IPS-11a (cell line): ENCODE results near the gene ADAMTS2.

Experiments
- H3K4me3 ChIP-seq: one replicate; pipeline ENCODE4 v1.5.1; 2013; ENCODE audit warnings: low read depth, low read length, control low read depth

The ADAMTS2 gene

DNA sequence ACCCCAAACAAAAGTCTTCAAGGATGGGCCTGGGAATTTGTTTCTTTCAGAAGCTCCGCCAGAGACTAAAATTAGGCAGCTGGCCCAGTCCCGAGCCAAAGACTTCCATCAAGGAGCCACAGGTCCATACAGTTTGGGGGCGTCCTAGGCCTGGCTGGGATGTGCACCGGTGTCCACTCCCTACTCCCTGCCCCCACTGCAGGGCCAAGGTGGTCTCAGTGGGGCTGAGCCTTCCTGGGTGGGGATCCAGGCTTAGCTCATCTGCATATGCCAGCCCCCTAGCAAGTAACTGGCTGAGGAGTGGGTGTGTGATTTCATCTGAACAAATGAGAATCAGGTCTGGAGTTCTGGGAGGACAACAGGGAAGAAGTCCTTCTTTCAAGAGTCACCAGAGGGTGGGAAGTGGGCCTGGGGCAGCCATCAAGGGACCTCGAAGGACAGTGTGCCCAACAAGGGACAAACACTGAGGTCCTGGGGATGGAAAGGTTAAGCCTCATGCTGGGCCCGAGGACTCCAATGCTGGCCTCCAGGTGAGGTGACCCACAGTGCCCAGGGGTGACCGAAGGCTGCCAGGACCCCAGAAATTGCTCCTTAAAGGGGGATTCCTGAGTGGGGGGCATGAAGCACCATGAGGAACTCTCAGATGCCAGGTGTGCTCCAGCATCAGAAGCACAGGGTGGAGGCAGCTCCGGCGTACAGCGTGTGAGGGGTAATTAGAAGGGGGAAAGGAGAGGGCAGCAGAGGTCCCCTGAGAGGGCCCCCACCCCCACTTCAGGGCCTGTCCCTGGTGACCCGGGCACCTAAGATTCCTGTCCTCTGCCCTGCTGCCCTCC is 193.8 kb downstream of the ADAMTS2 start:
- no peak overlapping the region for H3K4me3 ChIP-seq

DNA sequence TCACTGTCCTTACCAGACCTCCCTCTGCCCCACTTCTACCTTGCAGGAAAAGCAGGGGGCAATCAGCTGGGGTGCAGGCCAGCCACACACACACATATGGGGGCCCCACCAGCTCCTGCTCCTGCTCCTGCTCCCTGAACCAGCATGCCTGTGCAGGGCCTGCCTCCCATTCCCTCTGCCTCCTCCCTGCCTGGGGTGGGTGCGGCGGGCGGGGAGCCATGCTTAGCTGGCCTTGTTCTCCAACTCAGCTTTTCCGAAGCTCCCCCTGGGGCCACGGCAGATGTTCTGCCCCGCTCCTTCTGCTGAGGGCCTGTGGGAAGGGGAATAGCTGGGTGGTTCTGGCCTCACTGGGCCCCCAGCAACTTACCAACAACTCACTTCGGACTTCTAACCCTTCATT is 195.2 kb downstream of the ADAMTS2 start:
- no peak overlapping the region for H3K4me3 ChIP-seq

DNA sequence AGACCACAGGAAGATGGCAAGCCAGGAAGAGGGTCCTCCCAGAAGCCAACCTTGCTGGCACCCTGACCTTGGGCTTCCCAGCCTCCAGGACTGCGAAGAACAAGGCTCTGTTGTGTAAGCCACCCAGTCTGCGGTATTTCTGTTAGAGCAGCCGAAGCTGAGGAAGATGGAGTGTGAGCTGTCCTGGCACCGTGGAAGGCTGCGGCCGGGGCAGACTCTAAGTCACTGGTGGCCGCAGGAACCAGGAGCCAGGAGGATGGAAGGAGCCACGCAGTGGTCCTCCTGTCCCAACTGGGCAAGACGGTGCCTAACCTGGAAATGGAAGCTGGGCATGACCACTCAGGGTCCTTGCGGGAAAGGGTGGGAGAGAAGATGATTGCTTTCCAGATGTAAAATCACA is 196.0 kb downstream of the ADAMTS2 start:
- no peak overlapping the region for H3K4me3 ChIP-seq

DNA sequence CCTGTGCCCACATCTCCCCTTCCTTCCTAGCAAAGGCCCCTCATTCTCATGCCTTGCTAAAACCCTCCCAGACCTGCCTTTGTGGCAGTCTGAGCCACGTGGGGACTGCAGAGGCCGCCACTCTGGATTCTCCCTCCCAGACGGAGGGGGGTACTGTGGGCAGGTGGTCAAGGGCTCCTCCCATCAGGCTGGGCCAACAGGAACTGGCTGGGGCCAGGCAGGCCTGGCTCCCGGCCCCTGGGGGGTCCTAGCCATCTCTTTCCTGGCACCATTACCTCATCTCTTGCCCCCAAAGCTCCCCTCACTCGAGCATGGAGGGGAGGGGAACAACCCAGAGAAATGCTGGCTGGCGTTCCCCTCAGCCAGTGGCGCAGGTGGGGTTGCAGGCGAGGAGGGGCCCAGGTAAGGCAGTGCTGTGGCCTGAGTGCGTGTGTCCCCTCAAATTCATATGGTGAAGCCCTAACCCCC is 196.5 kb downstream of the ADAMTS2 start:
- no peak overlapping the region for H3K4me3 ChIP-seq

DNA sequence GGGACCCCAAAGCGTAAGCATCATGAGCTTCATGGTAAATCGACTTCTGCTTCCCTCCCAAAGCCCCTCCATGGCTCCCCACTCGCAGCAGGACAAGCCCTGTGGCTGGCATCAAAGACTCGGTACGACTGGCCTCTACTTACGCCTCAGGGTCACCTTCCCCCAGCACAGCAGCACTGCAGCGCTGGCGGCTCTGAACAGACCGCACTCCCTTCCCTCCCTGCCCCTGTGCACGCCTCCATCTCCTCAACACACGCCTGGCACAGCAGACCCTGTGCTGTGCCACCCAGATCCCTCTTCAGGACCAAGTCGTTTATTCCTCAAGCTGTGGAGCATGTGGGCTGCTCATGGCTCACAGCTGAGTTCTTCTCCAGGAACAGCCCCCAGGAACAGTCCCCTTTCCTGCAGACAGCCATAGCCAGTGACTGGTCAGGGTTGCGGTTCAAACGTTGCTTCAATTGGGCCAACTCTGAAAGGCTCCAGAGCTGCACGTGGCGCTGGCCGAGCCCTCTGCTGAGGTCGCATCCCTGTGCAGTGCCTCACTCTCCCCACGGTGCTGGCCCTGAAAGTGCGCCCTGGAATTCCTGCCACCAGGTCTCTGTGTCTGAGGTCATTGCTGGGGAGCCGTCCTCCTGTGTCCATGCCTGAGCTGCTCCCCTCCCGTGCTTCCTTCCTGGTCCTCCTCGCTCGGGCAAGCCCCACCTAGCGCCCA is 197.1 kb downstream of the ADAMTS2 start:
- no peak overlapping the region for H3K4me3 ChIP-seq

DNA sequence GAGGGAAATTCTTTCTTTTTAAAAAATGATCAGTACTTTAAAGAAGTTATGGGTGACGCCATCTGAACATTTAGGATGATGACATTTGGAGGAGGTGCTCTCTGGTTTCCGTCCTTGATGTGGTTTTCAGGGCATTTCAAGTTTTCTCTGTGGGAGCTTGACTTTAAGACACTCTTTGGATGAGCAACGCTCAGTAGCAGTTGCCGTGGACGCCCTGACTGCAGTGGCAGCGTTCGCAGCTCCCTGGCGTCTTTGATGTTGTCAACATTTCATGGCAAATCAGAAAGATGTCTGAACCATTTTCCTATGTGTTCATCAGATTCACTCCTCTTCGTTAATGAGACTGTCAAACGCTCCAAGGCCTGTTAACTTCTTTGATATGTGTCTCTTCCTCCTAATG is 199.0 kb downstream of the ADAMTS2 start:
- no peak overlapping the region for H3K4me3 ChIP-seq

DNA sequence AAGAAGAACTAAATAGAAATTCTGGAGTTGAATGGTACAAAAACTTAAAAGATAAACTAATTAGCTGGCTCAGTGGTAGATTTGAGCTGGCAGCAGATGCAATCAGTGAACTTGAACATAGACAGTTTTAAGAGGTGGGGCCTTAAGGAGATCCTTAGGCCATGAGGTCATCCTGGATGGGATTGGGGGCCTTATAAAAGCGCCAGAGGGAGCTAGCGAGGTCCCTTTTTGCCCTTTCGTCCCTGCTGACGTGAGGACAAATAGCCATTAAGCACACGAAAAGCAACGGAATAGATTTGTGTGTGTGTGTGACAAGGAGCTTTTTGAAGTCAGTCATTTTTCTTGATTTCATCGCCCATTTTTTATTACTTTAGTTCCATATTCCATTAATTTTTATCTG is 201.8 kb downstream of the ADAMTS2 start:
- H3K4me3 ChIP-seq: no peak overlapping the region

DNA sequence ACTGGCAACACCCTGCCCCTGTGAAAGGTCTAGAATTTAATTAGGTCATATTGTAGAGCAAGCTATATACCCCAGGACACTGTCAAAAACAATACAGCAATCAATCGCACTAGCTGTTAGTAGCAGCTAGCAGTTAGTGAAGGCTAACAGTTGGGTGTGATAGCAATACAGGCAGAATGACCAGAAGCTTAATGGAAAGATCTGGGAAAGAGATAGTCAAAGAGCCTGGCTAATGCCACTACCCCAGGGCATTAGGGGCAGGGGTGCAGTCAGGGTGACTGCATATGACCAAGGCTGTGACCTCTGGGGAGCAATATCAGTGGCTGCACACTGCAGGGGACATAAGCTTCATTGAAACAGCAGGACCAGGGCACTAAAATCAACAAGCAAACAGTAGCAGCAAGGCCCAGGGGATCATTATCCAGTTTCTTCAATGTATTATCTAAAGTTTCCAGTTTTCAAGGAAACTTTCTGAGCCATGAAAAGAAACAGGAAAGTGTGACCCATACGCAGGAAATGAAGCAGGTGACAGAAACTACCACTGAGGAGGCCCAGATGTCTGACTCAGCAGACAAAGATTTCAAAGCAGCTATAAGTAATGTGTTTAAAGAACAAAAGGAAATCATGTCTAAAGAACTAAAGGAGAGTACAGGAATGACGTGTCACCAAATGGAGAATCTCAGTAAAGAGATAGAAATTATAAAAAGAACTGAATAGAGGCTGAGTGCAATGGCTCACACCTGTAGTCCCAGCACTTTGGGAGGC is 202.6 kb downstream of the ADAMTS2 start:
- H3K4me3 ChIP-seq: no peak overlapping the region

DNA sequence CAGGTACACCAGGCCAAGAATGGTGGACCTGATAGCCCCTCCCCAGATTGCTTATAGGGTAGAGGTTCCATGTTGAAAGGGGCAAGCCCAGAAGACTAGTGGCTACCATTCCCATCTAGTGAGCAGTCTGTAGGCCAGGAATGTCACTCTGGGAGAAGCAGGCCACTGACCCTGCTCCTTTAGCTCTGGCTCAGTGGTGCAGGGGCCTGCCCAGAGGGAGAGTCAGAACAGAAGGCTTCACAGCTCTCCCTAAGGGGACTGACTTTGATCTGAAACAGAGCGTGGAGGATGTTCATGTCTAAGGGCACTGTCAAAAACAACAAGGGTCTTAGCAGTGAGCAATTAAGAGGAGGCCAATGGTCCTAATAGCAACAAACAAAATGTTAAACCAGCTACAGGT is 203.4 kb downstream of the ADAMTS2 start:
- no peak overlapping the region for H3K4me3 ChIP-seq

DNA sequence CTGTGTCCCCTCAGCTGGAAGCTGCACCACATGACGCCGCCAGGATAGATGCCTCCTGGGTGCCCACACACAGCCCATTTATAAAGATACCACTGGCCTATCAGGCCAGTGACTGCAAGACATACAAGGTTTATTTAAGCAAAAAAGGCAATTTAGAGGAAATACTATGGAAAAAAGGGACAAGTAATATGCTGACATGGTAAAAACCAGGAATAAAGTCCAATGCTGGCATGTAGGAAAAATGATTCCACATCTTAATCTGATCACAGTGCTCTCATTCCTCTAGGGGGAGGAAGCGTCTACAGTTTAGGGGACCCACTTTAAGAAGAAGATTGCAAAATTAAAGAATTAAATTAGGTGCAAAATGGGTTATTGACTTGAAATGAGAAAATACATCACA is 205.0 kb downstream of the ADAMTS2 start:
- H3K4me3 ChIP-seq: no peak overlapping the region

DNA sequence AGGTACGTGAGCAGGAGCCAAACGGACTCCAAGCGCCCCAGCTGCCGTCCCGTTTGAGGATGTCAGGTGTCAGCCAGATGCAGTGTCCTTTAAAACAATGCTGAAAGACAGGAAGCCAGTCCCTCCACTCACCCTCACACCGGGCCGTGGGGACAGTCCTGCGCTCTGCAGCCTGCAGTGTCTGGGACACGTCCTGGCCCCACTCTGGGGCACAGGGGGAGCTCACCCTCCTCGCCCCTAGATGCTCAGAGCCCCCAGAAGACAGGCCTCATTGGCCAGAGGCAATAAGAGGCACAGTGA is 205.4 kb downstream of the ADAMTS2 start:
- no peak overlapping the region for H3K4me3 ChIP-seq

DNA sequence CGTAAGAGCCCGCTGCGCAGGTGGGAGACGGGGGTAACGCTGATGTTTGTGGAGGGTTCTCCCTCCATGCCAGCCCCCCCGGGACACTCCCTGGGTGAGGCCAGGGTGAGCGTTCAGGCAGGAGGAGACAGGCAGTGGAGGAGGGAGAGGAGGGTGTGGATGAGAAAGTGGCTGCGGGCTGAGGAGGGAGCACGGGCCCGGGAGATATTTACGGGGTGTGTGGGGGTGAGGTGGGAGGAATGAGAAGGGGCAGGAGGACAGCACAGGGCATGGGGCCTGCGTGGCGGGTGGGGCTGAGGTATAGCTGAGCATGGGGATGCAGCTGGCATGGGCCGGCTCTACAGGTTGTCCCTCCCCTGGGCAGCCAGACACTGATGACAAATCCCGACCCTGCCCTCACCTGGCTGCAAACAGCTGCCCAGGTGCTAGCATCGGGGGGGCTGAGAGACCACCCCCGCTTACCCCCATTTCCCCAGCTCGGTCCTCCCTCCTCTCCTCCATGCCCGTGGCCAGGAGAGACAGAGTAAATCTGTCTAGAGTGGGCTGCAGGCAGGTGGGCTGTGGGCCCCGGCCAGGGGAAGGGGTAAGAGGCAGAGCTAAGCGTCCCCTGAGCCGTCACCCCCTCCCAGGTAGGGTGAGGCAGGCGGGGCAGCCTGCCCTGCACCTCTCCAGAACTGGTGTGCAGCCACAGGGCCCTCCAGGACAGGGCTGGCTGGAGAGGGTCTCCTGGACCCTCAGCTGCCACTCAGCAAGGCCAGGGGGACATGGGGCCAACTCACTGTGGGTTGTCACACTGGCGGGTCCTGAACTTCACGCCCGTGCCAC is 205.9 kb downstream of the ADAMTS2 start:
- H3K4me3 ChIP-seq: no peak overlapping the region

DNA sequence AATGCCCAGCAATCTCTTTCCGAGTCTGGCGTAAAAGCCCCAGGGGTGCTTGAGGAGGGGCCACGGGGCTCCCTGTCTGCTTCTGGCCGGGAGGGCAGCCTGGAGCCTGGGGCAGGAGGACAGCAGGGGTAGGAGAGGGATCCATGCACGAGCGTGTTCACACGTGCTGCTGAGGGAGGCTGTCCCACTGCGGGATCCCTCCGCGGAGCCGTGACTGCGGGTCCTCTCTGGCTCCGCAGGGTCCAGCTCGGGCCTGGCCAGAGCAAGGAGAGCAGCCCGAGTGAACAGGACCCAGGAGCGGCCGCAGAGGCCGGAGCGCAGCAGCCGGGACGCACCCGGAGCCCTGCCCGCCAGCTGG is 206.7 kb downstream of the ADAMTS2 start:
- H3K4me3 ChIP-seq: no peak overlapping the region

DNA sequence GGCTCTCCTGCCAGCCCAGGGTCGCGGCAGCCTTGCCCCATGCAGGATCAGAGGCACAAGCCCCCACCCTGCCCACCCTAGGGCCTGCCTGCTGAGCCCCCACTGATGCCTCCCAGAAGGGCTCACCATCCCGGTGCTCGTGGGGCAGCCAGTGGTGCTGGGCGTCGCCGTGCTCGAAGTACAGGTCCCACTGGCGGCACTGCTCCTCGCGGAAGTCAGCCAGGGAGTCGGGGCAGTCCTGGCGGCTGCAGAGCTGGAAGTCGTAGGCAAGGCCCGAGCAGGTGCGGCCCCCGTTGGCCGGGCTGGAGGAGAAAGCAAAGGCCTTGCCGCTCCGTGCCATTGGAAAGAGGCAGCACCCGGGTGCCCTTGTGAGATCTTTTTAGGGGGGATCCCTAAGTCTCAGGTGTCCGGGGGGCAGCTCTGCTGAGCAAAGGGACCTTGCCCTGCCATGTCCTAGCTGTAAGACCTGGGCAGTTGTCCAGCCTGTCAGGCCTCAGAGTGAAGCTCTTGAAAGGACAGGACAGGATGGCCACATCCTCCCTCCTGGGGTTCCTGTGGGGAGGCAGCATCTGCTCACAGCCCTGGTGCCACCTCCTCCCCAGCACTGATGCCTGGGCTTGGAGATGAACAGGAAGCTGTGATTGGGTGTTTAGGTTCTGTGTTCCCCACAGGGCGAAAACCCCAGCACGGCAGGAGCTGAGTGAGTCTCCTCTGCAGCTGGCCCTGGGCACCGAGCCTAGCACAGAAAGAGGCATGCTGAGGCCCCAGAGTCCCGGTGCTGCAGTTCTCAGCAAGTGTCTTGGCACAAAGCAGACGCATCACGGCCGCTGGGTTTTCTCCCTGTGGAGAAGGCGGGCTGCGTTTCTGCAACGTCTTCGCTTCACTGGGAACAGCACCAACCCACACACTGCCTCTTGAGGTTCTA is 207.4 kb downstream of the ADAMTS2 start:
- H3K4me3 ChIP-seq: no peak overlapping the region

DNA sequence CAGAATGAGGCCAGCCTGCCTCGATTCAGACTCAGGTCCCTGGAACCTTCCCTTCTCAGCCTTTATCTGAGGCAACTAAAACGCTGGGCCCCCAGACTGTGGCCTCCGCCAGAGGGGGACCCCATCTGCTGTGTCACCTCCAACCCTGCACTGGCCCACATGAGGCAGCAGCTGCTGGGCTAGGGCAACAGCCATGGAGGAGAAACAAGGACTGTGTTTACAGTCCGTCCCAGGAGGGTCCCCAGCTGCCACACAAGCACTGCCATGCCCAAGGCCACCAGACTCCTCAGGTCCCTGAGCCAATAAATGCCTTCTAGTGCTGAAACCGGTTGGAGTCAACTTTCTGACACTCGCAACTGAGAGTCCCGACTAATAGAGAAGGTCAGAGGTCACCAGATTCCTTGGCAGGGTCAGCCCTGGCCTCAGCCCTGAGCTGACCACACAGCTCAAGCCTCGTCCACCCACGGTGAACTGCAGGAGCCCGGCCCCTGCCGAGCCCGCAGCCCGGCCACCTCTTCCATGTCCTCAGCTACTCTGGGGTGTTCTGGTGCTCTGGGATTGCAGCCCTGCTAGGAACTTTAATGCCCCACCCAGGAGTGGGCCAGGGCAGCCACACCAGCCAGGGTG is 208.1 kb downstream of the ADAMTS2 start:
- H3K4me3 ChIP-seq: no peak overlapping the region

DNA sequence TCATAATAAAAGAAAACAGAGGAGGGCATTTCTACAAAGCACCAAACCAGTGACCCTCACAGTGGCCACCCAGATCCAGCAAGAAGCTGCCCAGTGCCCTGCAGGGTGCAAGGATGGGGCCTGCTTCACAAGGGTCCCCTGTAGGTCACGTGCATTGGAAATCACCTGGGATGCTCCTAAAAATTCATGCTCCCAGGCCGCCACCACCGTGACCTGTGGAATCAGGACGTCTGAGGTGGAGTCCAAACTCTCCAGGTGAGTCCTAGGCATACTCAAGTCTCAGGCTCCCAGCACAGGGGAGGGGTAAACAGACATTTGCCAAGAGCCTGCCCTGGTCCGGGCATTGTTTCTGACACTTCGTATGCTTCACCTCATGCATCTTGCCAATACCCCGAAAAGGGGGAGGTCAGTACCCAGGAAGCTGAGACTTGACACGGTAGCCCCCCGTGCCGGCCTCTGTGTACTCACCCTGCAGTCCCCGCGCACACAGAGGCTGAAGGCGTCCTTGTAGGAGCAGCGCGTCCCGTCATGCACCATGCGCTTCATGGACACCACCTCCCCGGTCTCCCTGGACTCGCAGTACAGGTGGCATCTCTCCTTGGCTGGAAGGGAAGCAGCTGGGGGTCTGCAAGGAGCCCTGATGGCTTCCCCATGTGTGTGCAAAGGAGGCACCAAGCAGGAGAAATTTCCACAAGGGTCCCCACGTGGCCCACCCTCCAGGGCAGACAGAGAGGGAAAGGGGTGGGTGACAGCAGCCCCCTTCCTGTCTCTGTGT is 209.6 kb downstream of the ADAMTS2 start:
- no peak overlapping the region for H3K4me3 ChIP-seq

DNA sequence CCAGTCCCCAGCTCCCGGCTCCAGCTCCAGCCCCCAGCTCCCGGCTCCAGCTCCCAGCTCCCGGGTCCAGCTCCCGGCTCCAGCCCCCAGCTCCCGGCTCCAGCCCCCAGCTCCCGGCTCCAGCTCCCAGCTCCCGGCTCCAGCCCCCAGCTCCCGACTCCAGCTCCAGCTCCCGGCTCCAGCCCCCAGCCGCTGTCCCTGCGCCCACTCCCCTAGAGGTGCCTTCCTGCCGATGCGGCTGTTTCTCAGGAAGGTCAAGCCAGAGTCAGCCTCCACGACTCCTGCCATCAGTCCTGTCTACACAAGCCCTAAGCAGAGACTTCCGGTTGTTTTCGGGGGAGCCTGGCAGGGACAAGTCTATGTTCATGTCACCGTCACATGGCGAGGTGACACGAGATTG is 210.3 kb downstream of the ADAMTS2 start:
- H3K4me3 ChIP-seq: no peak overlapping the region

DNA sequence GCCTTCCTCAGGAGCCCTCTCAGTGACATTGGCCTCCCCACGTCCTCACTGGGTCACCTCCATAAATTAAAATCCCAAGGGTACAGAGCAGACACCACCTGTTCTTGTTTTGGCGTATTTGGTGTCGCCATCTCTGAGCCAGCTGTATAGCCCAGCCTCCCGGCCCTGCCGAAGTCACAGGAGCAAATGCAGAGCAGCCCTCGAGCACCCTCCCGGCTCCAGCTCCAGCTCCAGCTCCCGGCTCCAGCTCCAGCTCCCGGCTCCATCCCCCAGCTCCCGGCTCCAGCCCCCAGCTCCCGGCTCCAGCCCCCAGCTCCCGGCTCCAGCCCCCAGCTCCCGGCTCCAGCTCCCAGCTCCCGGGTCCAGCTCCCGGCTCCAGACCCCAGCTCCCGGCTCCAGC is 210.8 kb downstream of the ADAMTS2 start:
- no peak overlapping the region for H3K4me3 ChIP-seq
